ENCODE measurements around the gene OAT. TPM values are rescaled to one million over a fixed set of nuclear protein-coding genes. Genes with fewer than 3 reads are reported as not detected.

Gene OAT
- polyA plus RNA-seq, 1 of the 3 experiments (the other 2 are of a cell fraction), result 65.7 TPM

GRCh38 chr10:124425227-124425962 is 6.7 kb upstream of the OAT start:
- H3K27me3 ChIP-seq (ENCODE audit: insufficient read depth), result peaks cover 39% of the 10 kb centered on the region; the same call in 1 of the 2 replicates
- H3F3A ChIP-seq (replicated peaks; ENCODE audit: insufficient read depth), result no peaks in the 10 kb centered on the region
- DNase-seq, result no peak
- H3K4me1 ChIP-seq (ENCODE audit: control insufficient read depth in 1 of 2, insufficient read depth in 2 of 2, low read depth in 1 of 2, low read length in 1 of 2), result no peaks in the 10 kb centered on the region
- H3K9me3 ChIP-seq, result no peaks in the 10 kb centered on the region
- no peak overlapping the region for H3K27ac ChIP-seq (ENCODE audit: low read depth in 2 of 2, low read length in 1 of 2)
- 74% methylated on average over 4 of the region's 4 CpGs for WGBS (ENCODE audit: low lambda C conversion rate)
- no peak overlapping the region for H3K9ac ChIP-seq
- H4K20me1 ChIP-seq (ENCODE audit: insufficient read depth), result no peaks in the 10 kb centered on the region
- POLR2A ChIA-PET, result no interaction called here
- no peak overlapping the region for H3K4me2 ChIP-seq
- H3K9me2 ChIP-seq, result no peaks in the 10 kb centered on the region
- H3K79me2 ChIP-seq (ENCODE audit: insufficient read depth), result no peaks in the 10 kb centered on the region
- CTCF ChIA-PET, result interaction anchor here (0.6 kb wide), 1 partner anchor 98 kb away, joined by 3 read pairs; no protein-coding TSS in a partner anchor
- H2AFZ ChIP-seq (ENCODE audit: low read depth), result no peak overlapping the region
- no peak for TF ChIP-seq MXI1 (IDR thresholded peaks at IDR 0.05; ENCODE audit: low read depth, low read length)
- TF ChIP-seq, protein P1, sequence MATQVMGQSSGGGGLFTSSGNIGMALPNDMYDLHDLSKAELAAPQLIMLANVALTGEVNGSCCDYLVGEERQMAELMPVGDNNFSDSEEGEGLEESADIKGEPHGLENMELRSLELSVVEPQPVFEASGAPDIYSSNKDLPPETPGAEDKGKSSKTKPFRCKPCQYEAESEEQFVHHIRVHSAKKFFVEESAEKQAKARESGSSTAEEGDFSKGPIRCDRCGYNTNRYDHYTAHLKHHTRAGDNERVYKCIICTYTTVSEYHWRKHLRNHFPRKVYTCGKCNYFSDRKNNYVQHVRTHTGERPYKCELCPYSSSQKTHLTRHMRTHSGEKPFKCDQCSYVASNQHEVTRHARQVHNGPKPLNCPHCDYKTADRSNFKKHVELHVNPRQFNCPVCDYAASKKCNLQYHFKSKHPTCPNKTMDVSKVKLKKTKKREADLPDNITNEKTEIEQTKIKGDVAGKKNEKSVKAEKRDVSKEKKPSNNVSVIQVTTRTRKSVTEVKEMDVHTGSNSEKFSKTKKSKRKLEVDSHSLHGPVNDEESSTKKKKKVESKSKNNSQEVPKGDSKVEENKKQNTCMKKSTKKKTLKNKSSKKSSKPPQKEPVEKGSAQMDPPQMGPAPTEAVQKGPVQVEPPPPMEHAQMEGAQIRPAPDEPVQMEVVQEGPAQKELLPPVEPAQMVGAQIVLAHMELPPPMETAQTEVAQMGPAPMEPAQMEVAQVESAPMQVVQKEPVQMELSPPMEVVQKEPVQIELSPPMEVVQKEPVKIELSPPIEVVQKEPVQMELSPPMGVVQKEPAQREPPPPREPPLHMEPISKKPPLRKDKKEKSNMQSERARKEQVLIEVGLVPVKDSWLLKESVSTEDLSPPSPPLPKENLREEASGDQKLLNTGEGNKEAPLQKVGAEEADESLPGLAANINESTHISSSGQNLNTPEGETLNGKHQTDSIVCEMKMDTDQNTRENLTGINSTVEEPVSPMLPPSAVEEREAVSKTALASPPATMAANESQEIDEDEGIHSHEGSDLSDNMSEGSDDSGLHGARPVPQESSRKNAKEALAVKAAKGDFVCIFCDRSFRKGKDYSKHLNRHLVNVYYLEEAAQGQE (IDR thresholded peaks at IDR 0.05; ENCODE audit: low read depth, low read length), result no peak
- TF ChIP-seq FOSL2 (IDR thresholded peaks at IDR 0.05; ENCODE audit: borderline replicate concordance, low read depth), result no peak
- TF ChIP-seq TCF12 (IDR thresholded peaks at IDR 0.05), result no peak
- TF ChIP-seq MEF2A (IDR thresholded peaks at IDR 0.05; ENCODE audit: borderline replicate concordance, low read depth), result no peak
- no peak for TF ChIP-seq TEAD4 (IDR thresholded peaks at IDR 0.05; ENCODE audit: borderline replicate concordance, insufficient read depth)
- TF ChIP-seq FOXJ3 (CRISPR knock-in tag; IDR thresholded peaks at IDR 0.05), result no peak
- TF ChIP-seq, protein P2, sequence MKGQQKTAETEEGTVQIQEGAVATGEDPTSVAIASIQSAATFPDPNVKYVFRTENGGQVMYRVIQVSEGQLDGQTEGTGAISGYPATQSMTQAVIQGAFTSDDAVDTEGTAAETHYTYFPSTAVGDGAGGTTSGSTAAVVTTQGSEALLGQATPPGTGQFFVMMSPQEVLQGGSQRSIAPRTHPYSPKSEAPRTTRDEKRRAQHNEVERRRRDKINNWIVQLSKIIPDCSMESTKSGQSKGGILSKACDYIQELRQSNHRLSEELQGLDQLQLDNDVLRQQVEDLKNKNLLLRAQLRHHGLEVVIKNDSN (IDR thresholded peaks at IDR 0.05; ENCODE audit: borderline replicate concordance, low read depth), result no peak
- H3K36me3 ChIP-seq (replicated peaks in 1 of 2; ENCODE audit: control insufficient read depth in 1 of 2, insufficient read depth in 2 of 2, low read length in 1 of 2), result no peaks in the 10 kb centered on the region
- no peak overlapping the region for H3K4me3 ChIP-seq (ENCODE audit: low read depth in 2 of 2, low read length in 1 of 2)

- Histone ChIP-seq H3K27ac (ENCODE audit: low read depth in 2 of 2, low read length in 1 of 2) (no peak overlapping the region), H3K79me2 (ENCODE audit: insufficient read depth) (no peaks in the 10 kb centered on the region), H3K4me1 (ENCODE audit: control insufficient read depth in 1 of 2, insufficient read depth in 2 of 2, low read depth in 1 of 2, low read length in 1 of 2) (peaks cover 0 to 4% of the 10 kb centered on the region in 2 experiments; a peak in 1 of 4 replicates), H3K4me3 (ENCODE audit: low read depth in 2 of 2, low read length in 1 of 2) (no peak overlapping the region), H2AFZ (ENCODE audit: low read depth) (no peak overlapping the region), H3K9me2 (no peaks in the 10 kb centered on the region), H3K9me3 (no peaks in the 10 kb centered on the region), H4K20me1 (ENCODE audit: insufficient read depth) (no peaks in the 10 kb centered on the region), H3K27me3 (ENCODE audit: insufficient read depth) (peaks cover 23% of the 10 kb centered on the region; the same call in 1 of the 2 replicates), H3K9ac (no peak overlapping the region), H3K36me3 (replicated peaks in 1 of 2; ENCODE audit: control insufficient read depth in 1 of 2, insufficient read depth in 2 of 2, low read length in 1 of 2) (no peaks in the 10 kb centered on the region), H3F3A (replicated peaks; ENCODE audit: insufficient read depth) (no peaks in the 10 kb centered on the region), H3K4me2 (no peak overlapping the region)
- DNase-seq, result no peak
- ChIA-PET POLR2A (no interaction called here), CTCF (interaction anchor here (0.6 kb wide), 1 partner anchor 430 kb away, joined by 3 read pairs; no protein-coding TSS in a partner anchor)
- TF ChIP-seq RCOR1 (IDR thresholded peaks at IDR 0.05; ENCODE audit: low read length), result no peak
- no peak for TF ChIP-seq ELF1 (IDR thresholded peaks at IDR 0.05)
- no peak for TF ChIP-seq RXRA (IDR thresholded peaks at IDR 0.05; ENCODE audit: borderline replicate concordance, low read depth)
- TF ChIP-seq, protein P3, sequence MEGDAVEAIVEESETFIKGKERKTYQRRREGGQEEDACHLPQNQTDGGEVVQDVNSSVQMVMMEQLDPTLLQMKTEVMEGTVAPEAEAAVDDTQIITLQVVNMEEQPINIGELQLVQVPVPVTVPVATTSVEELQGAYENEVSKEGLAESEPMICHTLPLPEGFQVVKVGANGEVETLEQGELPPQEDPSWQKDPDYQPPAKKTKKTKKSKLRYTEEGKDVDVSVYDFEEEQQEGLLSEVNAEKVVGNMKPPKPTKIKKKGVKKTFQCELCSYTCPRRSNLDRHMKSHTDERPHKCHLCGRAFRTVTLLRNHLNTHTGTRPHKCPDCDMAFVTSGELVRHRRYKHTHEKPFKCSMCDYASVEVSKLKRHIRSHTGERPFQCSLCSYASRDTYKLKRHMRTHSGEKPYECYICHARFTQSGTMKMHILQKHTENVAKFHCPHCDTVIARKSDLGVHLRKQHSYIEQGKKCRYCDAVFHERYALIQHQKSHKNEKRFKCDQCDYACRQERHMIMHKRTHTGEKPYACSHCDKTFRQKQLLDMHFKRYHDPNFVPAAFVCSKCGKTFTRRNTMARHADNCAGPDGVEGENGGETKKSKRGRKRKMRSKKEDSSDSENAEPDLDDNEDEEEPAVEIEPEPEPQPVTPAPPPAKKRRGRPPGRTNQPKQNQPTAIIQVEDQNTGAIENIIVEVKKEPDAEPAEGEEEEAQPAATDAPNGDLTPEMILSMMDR (IDR thresholded peaks at IDR 0.05), result no peak
- TF ChIP-seq FOXM1 (IDR thresholded peaks at IDR 0.05; ENCODE audit: low read depth), result no peak
- 66% methylated on average over 5 of the region's 5 CpGs for WGBS (ENCODE audit: low lambda C conversion rate)
These were observed 5.1 kb upstream of the OAT start for GRCh38 chr10:124423813-124424212.

Data from SK-N-SH (cell line).